Measurements from ENCODE around the gene STARD13.

STARD13 gene

GRCh38 chr13:33206425-33206824, 79.1 kb downstream of the STARD13 start:
- H3K27me3 ChIP-seq (replicated peaks; ENCODE audit: insufficient read depth, low read length): no peaks in the 10 kb centered on the region
- no peaks in the 10 kb centered on the region for H3K9me3 ChIP-seq (replicated peaks; ENCODE audit: insufficient read depth, low read length)
- no peaks in the 10 kb centered on the region for H4K20me1 ChIP-seq (ENCODE audit: insufficient read depth, low read length)
- no peak overlapping the region for H3K4me2 ChIP-seq (ENCODE audit: low read depth, low read length)
- H3K9ac ChIP-seq (ENCODE audit: low read length): no peak overlapping the region
- DNase-seq: no peak
- no peaks in the 10 kb centered on the region for H3K79me2 ChIP-seq (ENCODE audit: low read length)
- no peaks in the 10 kb centered on the region for H3K36me3 ChIP-seq (replicated peaks; ENCODE audit: insufficient read depth, low read length)
- no peaks in the 10 kb centered on the region for H3F3A ChIP-seq (ENCODE audit: insufficient read depth, low read length)
- TF ChIP-seq CTCF (IDR thresholded peaks at IDR 0.05; ENCODE audit: low read length) (no peak), EZH2 (optimal IDR thresholded peaks at IDR 0.05; ENCODE audit: low read depth, low read length) (no peak), EZH2phosphoT487 (IDR thresholded peaks at IDR 0.05; ENCODE audit: low read length) (no peak)
- no peaks in the 10 kb centered on the region for H3K4me1 ChIP-seq (ENCODE audit: low read length)
- no peak overlapping the region for H3K27ac ChIP-seq (ENCODE audit: low read length)
- H2AFZ ChIP-seq (ENCODE audit: low read length): no peak overlapping the region
- no peak overlapping the region for H3K4me3 ChIP-seq (ENCODE audit: low read length)
- H3K9me2 ChIP-seq (replicated peaks; ENCODE audit: insufficient read depth, low read length): no peaks in the 10 kb centered on the region

GRCh38 chr13:33205804-33206221, 79.7 kb downstream of the STARD13 start:
- no peaks in the 10 kb centered on the region for H3K36me3 ChIP-seq (replicated peaks; ENCODE audit: insufficient read depth, low read length)
- no peak overlapping the region for H3K9ac ChIP-seq (ENCODE audit: low read length)
- no peaks in the 10 kb centered on the region for H4K20me1 ChIP-seq (ENCODE audit: insufficient read depth, low read length)
- no peak overlapping the region; the same call in 1 of the 2 replicates for H3K27ac ChIP-seq (ENCODE audit: low read length)
- no peak overlapping the region for H2AFZ ChIP-seq (ENCODE audit: low read length)
- H3K9me2 ChIP-seq (replicated peaks; ENCODE audit: insufficient read depth, low read length): no peaks in the 10 kb centered on the region
- H3K4me1 ChIP-seq (ENCODE audit: low read length): no peaks in the 10 kb centered on the region
- no peak overlapping the region for H3K4me2 ChIP-seq (ENCODE audit: low read depth, low read length)
- H3K79me2 ChIP-seq (ENCODE audit: low read length): no peaks in the 10 kb centered on the region
- peak; percentile 19 for DNase-seq
- no peaks in the 10 kb centered on the region for H3F3A ChIP-seq (ENCODE audit: insufficient read depth, low read length)
- no peaks in the 10 kb centered on the region for H3K27me3 ChIP-seq (replicated peaks; ENCODE audit: insufficient read depth, low read length)
- H3K9me3 ChIP-seq (replicated peaks; ENCODE audit: insufficient read depth, low read length): no peaks in the 10 kb centered on the region
- H3K4me3 ChIP-seq (ENCODE audit: low read length): no peak overlapping the region
- TF ChIP-seq EZH2phosphoT487 (IDR thresholded peaks at IDR 0.05; ENCODE audit: low read length) (no peak), CTCF (IDR thresholded peaks at IDR 0.05; ENCODE audit: low read length) (no peak), EZH2 (optimal IDR thresholded peaks at IDR 0.05; ENCODE audit: low read depth, low read length) (no peak)

- no peak overlapping the region for H2AFZ ChIP-seq (ENCODE audit: low read length)
- no peak for TF ChIP-seq EZH2 (optimal IDR thresholded peaks at IDR 0.05; ENCODE audit: low read depth, low read length)
- no peak for TF ChIP-seq CTCF (IDR thresholded peaks at IDR 0.05; ENCODE audit: low read length)
- no peak overlapping the region for H3K27ac ChIP-seq (ENCODE audit: low read length)
- no peak overlapping the region for H3K4me2 ChIP-seq (ENCODE audit: low read depth, low read length)
- H4K20me1 ChIP-seq (ENCODE audit: insufficient read depth, low read length): no peaks in the 10 kb centered on the region
- H3K36me3 ChIP-seq (replicated peaks; ENCODE audit: insufficient read depth, low read length): no peaks in the 10 kb centered on the region
- H3K4me3 ChIP-seq (ENCODE audit: low read length): no peak overlapping the region
- H3K9me3 ChIP-seq (replicated peaks; ENCODE audit: insufficient read depth, low read length): no peaks in the 10 kb centered on the region
- H3K9ac ChIP-seq (ENCODE audit: low read length): no peak overlapping the region
- H3K79me2 ChIP-seq (ENCODE audit: low read length): no peaks in the 10 kb centered on the region
- H3K9me2 ChIP-seq (replicated peaks; ENCODE audit: insufficient read depth, low read length): no peaks in the 10 kb centered on the region
- no peak for DNase-seq
- no peaks in the 10 kb centered on the region for H3F3A ChIP-seq (ENCODE audit: insufficient read depth, low read length)
- 0 out of 2 replicates have a peak, but pooled peaks cover under 1% of the 10 kb centered on the region for H3K4me1 ChIP-seq (ENCODE audit: low read length)
- no peaks in the 10 kb centered on the region for H3K27me3 ChIP-seq (replicated peaks; ENCODE audit: insufficient read depth, low read length)
These were observed 80.3 kb downstream of the STARD13 start for GRCh38 chr13:33205224-33205623.

Measured in MM.1S (cell line).